Stimulated activated CD8-positive, alpha-beta memory T cell treated with anti-CD3 and anti-CD28 coated beads, Interleukin-4, amount 100 ng/mL, for 4 hours (primary cell): ENCODE data around the gene SPINT4.
"Not testable (repeated sequence)": the region's sequence is repeated elsewhere in the genome, so short reads cannot be mapped to it uniquely, and the experiment has no call there.

Experiments used
- DNase-seq, 2 donors: peaks; one replicate each; pipeline ENCODE4 v3.0.0-alpha.2; 2020; ENCODE audit warnings: low read depth in 2 of 2, low spot score in 1 of 2

Gene SPINT4

DNA sequence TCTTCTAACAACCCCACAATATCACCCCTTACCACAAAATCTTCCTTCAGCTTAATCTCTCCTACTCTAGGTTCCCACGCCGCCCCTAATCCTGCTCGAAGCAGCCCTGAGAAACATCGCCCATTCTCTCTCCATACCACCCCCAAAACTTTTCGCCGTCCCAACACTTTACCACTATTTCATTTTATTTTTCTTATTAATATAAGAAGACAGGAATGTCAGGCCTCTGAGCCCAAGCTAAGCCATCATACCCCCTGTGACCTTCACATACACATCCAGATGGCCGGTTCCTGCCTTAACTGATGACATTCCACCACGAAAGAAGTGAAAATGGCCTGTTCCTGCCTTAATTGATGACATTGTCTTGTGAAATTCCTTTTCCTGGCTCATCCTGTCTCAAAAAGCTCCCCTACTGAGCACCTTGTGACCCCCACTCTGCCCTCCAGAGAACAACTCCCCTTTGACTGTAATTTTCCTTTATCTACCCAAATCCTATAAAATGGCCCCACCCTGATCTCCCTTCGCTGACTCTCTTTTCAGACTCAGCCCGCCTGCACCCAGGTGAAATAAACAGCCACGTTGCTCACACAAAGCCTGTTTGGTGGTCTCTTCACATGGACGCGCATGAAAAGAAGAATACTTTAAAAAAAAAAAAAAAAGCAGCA, 42.6 kb downstream of the SPINT4 start:
- not testable (repeated sequence) for DNase-seq

DNA sequence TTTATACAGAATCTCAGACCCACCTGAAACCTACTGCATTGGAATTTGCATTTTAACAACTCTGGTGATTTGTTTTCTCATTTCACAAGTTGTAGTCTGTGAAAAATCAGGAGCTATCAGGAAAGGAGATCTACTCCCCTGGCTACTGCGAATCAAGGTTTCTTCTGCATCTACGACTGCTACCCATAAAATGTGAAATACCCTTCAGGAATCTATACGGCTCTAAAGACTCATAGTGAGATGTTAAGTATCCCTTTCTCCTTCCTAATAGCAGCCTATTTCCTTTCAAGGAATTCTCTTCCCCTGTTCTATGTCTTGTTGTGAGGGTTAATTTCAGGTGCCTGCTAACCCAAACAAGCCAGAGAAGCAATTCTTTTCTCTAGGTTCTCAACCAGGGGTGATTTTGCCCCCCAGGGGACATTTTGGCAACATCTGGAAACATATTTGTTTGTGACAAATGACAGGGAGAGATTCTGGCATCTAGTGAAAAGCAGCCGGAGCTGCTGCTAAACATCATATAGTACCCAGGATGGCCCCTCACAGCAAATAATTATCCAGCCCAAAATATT, 43.2 kb downstream of the SPINT4 start:
- DNase-seq, result no peak

DNA sequence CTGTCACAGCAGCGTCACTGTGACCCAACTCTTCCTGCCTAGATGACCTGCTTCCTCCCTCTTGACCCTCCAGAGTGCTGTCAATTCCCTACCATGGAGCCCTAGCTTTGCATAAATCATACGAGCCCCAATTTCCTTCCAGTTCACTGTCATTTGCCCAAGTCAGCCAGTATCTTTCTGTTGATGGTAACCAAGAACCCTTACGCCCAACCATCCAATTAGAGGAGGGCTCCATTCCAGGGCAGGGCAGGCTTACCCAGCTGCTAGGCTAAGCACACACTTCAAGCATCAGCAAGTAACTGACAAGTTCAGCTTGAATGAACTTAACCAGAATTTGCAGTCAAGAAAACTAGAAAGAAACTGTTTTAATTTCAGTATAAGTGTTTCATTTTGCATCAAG, 43.8 kb downstream of the SPINT4 start:
- DNase-seq, result no peak

DNA sequence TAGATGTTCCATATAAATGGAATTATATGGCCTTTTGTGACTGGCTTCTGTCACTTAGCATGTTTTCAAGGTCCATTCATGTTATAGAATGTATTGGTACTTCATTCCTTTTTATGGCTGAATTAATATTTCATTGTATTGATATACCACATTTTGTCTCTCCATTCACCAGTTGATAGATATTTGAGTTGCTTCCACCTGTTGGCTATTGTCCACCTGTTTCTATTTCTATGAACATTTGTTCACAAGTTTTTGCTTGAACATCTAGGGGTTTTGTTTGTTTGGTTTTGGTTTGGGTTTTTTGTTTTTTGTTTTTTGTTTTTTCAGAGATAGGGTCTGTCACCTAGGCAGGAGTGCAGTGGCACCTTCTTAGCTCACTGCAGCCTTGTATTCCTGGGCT, 46.3 kb downstream of the SPINT4 start:
- no peak for DNase-seq

DNA sequence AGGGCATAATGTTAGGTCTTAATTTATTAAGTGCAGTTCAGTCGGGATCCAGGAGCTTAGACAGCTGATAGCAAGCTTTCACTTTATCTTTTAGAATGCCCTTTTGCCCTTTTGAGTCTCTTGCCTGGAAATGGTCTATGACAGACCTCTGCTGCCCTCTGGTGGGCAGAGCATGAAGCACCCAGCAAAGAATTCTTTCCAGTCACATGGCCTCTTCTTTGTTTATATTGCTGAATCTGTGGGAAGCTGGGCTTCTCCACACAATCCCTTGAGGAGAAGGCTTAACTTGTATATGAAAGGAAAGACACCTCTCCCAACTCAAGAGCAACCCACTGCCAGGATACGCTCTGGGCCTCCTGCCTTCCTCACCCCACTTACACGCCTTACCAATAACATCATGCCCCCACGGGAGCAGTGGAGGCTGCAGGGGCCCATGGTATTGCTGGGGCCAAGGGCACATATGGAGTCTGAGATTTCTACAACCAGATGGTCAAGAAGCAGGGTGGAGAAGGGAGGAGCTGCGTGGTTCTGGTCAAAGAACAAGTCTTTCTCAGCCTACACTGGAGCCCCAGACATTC, 49.1 kb downstream of the SPINT4 start:
- DNase-seq, result peak; percentile 46 to 58

DNA sequence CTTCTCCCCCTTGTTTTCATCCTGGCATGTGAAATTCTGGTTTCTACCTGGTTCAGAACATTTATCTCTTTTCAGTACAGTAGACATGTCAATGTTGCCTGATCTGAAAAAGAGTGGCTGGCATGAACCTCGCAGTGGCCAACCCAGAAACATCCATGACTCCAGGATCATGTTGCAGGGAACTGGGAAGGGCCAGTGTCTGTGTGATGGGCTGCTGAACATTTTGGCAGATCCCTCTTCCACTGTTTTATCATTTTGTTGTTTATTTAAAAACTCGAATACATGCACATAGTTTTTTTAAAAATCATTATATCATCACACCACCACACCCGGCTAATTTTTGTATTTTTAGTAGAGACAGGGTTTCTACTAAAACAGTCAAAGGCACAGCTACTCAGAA, 50.5 kb downstream of the SPINT4 start:
- no peak for DNase-seq

DNA sequence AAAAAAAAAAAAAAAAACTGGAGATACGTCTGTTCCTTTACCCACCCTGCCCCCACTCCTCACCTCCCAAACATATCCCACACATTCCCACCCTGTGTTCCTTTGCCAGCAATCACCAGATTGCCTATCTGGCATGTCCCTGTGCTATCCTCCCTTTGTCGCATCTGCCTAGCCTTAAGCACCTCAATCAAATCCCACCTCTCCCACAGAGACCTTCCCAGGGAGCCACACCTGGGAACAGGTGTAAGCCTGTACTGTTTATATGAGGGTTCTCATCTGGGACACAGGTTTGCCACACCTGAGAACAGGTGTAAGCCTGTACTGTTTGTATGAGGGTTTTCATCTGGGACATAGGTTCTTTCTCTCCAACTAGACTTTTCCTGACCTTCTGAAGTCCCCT, 52.8 kb downstream of the SPINT4 start:
- no peak for DNase-seq

DNA sequence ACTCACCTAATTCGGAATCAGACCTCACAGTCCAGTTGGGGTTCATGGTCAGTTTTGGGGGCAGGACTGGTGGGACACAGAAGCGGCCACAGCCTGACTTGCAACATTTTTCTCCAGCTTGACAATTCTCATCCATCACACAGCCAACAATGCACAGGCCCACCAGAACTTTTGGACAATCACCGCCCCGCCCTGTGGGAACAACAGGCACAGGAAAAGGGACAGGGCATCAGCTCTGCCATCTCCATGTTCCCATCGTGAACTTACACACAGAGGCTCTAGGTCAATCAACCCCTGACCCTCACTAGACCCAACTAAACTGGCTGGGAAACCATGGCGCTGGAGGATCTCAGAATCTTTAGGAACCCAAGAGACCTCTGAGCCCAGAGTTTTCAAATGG, 53.3 kb downstream of the SPINT4 start:
- no peak for DNase-seq
